Adrenal gland (tissue), 5 donors: ENCODE measurements around the gene CPT1B.

ENCODE experiments used
- CTCF ChIP-seq, 6 experiments: fragments of 450-650 bp in 4 of 6; fragments of 200-600 bp in 2 of 6; sonication (generic) in 1 of 6; IDR thresholded peaks; 1 replicate in 5 of 6; 2 replicates in 1 of 6; pipeline versions ENCODE4 v1.5.1 to v1.8.0; 2016 to 2021; ENCODE audit warnings: antibody characterized with exemption in 6 of 6, mild to moderate bottlenecking in 2 of 6, moderate library complexity in 1 of 6
- POLR2A ChIP-seq, 2 donors: fragments of 450-650 bp; IDR thresholded peaks; one replicate each; pipeline ENCODE4 v1.6.1; 2017; ENCODE audit warnings: antibody characterized with exemption in 2 of 2, mild to moderate bottlenecking in 2 of 2, moderate library complexity in 1 of 2
- donor health status: DM: no; HTN: no; CAD: no.

- TF ChIP-seq CTCF (IDR thresholded peaks at IDR 0.05) (no peak), POLR2A (IDR thresholded peaks at IDR 0.05) (no peak)
These were observed 18.9 kb upstream of the CPT1B start for GRCh38 chr22:50597097-50597496.
